Transverse colon (tissue), 4 donors: ENCODE data around the gene MUSTN1.

Experiments
- POLR2A ChIP-seq: fragments of 450-650 bp; IDR thresholded peaks from one replicate; pipeline ENCODE4 v1.6.1; 2016; ENCODE audit warnings: antibody characterized with exemption, mild to moderate bottlenecking, moderate library complexity
- POLR2AphosphoS5 ChIP-seq, 3 donors: sonication (generic); formaldehyde crosslinking; IDR thresholded peaks; one replicate each; pipeline ENCODE4 v1.6.1; 2016; ENCODE audit warnings: antibody characterized with exemption in 3 of 3
- TF ChIP-seq, protein P1 (sequence below), 5 experiments: fragments of 200-600 bp in 3 of 5; fragments of 450-650 bp in 2 of 5; sonication (generic) in 3 of 5; IDR thresholded peaks; 1 replicate in 2 of 5; 2 replicates in 3 of 5; pipeline ENCODE4 v1.5.1; 2016 to 2017; ENCODE audit warnings: antibody characterized with exemption in 5 of 5, inconsistent platforms in 3 of 5, mild to moderate bottlenecking in 2 of 5, moderate library complexity in 1 of 5

GRCh38 chr3:52843108-52843865 lies 8.5 kb upstream of the MUSTN1 start:
- TF ChIP-seq, protein P1, sequence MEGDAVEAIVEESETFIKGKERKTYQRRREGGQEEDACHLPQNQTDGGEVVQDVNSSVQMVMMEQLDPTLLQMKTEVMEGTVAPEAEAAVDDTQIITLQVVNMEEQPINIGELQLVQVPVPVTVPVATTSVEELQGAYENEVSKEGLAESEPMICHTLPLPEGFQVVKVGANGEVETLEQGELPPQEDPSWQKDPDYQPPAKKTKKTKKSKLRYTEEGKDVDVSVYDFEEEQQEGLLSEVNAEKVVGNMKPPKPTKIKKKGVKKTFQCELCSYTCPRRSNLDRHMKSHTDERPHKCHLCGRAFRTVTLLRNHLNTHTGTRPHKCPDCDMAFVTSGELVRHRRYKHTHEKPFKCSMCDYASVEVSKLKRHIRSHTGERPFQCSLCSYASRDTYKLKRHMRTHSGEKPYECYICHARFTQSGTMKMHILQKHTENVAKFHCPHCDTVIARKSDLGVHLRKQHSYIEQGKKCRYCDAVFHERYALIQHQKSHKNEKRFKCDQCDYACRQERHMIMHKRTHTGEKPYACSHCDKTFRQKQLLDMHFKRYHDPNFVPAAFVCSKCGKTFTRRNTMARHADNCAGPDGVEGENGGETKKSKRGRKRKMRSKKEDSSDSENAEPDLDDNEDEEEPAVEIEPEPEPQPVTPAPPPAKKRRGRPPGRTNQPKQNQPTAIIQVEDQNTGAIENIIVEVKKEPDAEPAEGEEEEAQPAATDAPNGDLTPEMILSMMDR (IDR thresholded peaks at IDR 0.05) = no peak
- TF ChIP-seq POLR2A (no peak), POLR2AphosphoS5 (IDR thresholded peaks at IDR 0.05) (no peak)
